Gastroesophageal sphincter (tissue), 3 donors: Measurements from ENCODE around the gene PUS3.

Source experiments
- POLR2A ChIP-seq, 2 donors: fragments of 450-650 bp; IDR thresholded peaks; one replicate each; pipeline ENCODE4 v1.6.1; 2017; ENCODE audit warnings: antibody characterized with exemption in 2 of 2, mild to moderate bottlenecking in 2 of 2, moderate library complexity in 1 of 2
- TF ChIP-seq, protein P1 (sequence below), 4 experiments: fragments of 200-600 bp in 2 of 4; fragments of 450-650 bp in 2 of 4; sonication (generic) in 1 of 4; IDR thresholded peaks; one replicate each; pipeline ENCODE4 v1.5.1; 2017 to 2019; ENCODE audit warnings: antibody characterized with exemption in 4 of 4, mild to moderate bottlenecking in 2 of 4, moderate library complexity in 2 of 4

DNA sequence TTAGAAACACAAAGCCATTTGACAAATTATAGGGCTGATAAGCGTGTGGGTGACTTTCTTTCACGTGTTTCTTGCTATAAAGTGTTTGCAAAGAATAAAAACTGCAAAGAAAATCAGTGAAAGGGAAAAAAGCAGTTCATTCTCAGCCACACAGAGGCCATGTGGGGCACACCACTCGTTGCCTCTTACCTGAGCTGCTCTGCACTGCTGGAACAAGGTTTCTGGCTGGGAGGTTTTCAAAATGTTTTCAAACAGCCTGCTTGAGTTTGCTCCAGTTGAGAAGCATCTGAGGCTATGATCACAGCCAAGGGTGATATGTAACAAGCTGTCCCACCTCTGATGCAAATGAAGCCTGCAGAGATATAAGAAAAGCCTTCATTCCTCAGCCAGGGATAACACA, 28.1 kb upstream of the PUS3 start:
- TF ChIP-seq, protein P1, sequence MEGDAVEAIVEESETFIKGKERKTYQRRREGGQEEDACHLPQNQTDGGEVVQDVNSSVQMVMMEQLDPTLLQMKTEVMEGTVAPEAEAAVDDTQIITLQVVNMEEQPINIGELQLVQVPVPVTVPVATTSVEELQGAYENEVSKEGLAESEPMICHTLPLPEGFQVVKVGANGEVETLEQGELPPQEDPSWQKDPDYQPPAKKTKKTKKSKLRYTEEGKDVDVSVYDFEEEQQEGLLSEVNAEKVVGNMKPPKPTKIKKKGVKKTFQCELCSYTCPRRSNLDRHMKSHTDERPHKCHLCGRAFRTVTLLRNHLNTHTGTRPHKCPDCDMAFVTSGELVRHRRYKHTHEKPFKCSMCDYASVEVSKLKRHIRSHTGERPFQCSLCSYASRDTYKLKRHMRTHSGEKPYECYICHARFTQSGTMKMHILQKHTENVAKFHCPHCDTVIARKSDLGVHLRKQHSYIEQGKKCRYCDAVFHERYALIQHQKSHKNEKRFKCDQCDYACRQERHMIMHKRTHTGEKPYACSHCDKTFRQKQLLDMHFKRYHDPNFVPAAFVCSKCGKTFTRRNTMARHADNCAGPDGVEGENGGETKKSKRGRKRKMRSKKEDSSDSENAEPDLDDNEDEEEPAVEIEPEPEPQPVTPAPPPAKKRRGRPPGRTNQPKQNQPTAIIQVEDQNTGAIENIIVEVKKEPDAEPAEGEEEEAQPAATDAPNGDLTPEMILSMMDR (IDR thresholded peaks at IDR 0.05), result no peak
- TF ChIP-seq POLR2A (IDR thresholded peaks at IDR 0.05), result no peak
